ENCODE measurements around the gene NRL.

GRCh38 chr14:24083462-24083861, 31.3 kb downstream of the NRL start:
- TF ChIP-seq CTCF (IDR thresholded peaks at IDR 0.05) (no peak), POLR2A (IDR thresholded peaks at IDR 0.05) (no peak)
